GM19239 (cell line): Measurements from ENCODE around the gene CSN2.

Experiments used
- DNase-seq: peaks from one replicate; pipeline ENCODE4 v3.0.0; 2011; ENCODE audit warnings: low spot score; ENCODE audit not compliant: insufficient read length
- FAIRE-seq: peaks from 2 replicates; lab custom pipeline; 2011; peaks lifted over from hg19 to GRCh38; lab: Jason Lieb, UNC

The CSN2 gene

GRCh38 chr4:69909195-69909594 is 56.3 kb downstream of the CSN2 start:
- FAIRE-seq (no peak), DNase-seq (no peak)

GRCh38 chr4:69907151-69907550 is 58.4 kb downstream of the CSN2 start:
- FAIRE-seq (peak; percentile 21), DNase-seq (no peak)
